Stimulated activated CD4-positive, alpha-beta T cell treated with anti-CD3 and anti-CD28 coated beads, Interleukin-15, amount 100 ng/mL, for 1 hour (primary cell): Measurements from ENCODE around the gene HINT1.

ENCODE experiments used
- DNase-seq, 2 donors: peaks; one replicate each; pipeline ENCODE4 v3.0.0-alpha.2; 2020; ENCODE audit warnings: low read depth in 1 of 2, low spot score in 1 of 2

HINT1 gene

DNA sequence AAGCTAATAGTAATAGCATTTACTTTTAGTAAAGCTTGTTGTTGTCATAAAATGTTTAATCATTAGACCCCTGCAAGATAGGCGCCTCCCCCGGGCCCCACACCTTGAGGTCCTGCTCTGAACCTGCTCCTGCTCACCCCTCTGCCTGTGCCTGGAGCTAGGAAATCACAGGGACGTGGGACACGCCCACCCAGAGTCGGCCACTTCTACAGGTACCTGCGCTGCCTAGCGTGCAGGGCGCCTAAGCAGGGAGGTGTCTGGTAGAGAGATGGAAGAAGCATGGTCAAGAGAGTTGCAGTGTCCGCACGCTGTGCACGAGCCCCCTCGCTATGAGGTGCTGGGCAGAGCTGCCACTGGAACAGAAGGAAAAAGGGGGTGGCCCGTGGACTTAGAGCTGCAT, 52.6 kb downstream of the HINT1 start:
- DNase-seq = no peak

DNA sequence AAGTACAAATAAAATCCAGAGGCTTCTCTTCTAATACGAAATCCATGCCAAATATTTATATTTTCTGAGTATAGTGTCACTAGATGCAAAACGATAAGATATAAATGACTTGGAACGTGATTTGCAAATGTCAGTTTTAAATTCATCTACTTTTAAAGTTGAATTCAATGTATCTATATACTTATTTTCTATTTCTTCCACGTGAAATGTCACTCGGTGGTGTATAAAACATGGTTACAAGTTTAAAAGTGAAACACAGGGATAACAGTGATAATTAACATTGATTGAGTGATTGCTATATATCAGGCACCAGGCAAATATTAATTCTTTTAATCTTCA, 54.8 kb downstream of the HINT1 start:
- no peak for DNase-seq

DNA sequence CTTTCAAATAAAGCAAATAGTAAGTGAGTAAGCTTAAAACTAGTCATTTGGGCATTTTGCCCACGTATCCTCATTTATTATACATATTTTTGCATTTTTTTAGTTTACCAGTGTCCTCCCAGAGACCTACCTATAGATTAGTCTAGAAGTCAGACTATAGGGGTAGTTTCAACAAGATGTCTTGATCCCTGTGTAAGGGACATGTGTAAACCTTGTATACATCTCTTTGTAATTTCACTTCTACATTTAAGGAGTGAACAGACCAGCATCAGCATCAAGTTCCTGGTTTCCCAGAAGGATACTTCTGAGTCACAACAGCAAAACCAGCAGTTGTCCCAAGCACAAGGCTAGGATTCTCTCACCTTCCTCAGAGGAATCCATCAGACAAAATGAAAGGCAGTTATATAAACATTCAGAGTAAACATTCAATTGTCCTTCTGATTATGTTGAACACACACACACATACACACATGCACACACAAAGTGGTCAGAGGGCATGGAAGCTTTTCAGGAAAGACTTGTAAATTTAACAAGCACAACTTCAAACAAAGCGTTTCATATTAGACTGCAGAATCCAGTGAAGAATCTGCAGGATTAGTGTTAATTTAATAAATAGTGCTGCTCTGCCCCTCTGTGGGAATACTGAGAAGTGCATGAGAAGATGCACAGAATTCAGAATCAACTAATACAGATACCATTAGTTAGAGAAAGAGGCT, 55.4 kb downstream of the HINT1 start:
- no peak for DNase-seq
